SU-DHL-6 (cell line): ENCODE results near the gene GNB2.
"Not testable (repeated sequence)": the region's sequence is repeated elsewhere in the genome, so short reads cannot be mapped to it uniquely, and the experiment has no call there.

ENCODE experiments used
- H2AFZ ChIP-seq: fragments of 200-600 bp; sonication (generic); 2 replicates; pipeline ENCODE4 v1.6.1; 2014; ENCODE audit warnings: low read depth, mild to moderate bottlenecking, moderate library complexity, mixed read lengths, antibody characterized with exemption, low read length; ENCODE audit not compliant: severe bottlenecking
- H3F3A ChIP-seq: fragments of 200-600 bp; shearing (Covaris generic); 2 replicates; pipeline ENCODE4 v1.6.0; 2016; ENCODE audit warnings: antibody characterized with exemption, mild to moderate bottlenecking; ENCODE audit not compliant: insufficient read depth
- H3K27ac ChIP-seq: fragments of 200-600 bp; sonication (generic); 2 replicates; pipeline ENCODE4 v1.5.1; 2016; ENCODE audit warnings: low read depth, mild to moderate bottlenecking, low read length, moderate library complexity, mixed read lengths
- H3K27me3 ChIP-seq: fragments of 200-600 bp; sonication (generic), shearing (Covaris generic); 2 replicates; pipeline ENCODE4 v1.6.0; 2014; ENCODE audit warnings: mild to moderate bottlenecking, low read length
- H3K36me3 ChIP-seq: fragments of 200-600 bp; sonication (generic); 2 replicates; pipeline ENCODE4 v1.6.1; 2014; ENCODE audit warnings: mild to moderate bottlenecking, low read length, mixed read lengths
- H3K4me2 ChIP-seq: fragments of 300-600, 200-600 bp; shearing (Covaris generic), sonication (generic); 2 replicates; pipeline ENCODE4 v1.6.0; 2014; ENCODE audit warnings: low read length, low read depth, mild to moderate bottlenecking; ENCODE audit not compliant: poor library complexity, severe bottlenecking
- H3K4me3 ChIP-seq: fragments of 200-600 bp; sonication (generic); 2 replicates; pipeline ENCODE4 v1.5.1; 2014; ENCODE audit warnings: antibody characterized with exemption, low read length, mild to moderate bottlenecking, mixed read lengths; ENCODE audit not compliant: insufficient read depth, poor library complexity, severe bottlenecking
- H3K79me2 ChIP-seq: fragments of 200-600 bp; sonication (generic); 2 replicates; pipeline ENCODE4 v1.6.1; 2014; ENCODE audit warnings: mild to moderate bottlenecking, low read length, moderate library complexity; ENCODE audit not compliant: insufficient read depth
- H3K9ac ChIP-seq: fragments of 200-600 bp; sonication (generic); 2 replicates; pipeline ENCODE4 v1.7.0; 2014; ENCODE audit warnings: mild to moderate bottlenecking, low read length
- H3K9me2 ChIP-seq: fragments of 200-600 bp; sonication (generic); replicated peaks from 2 replicates; pipeline ENCODE4 v1.6.1; 2014; ENCODE audit warnings: low read length; ENCODE audit not compliant: insufficient read depth
- H3K9me3 ChIP-seq: fragments of 200-600 bp; sonication (generic); 2 replicates; pipeline ENCODE4 v1.6.1; 2014; ENCODE audit warnings: low read length, mixed read lengths; ENCODE audit not compliant: insufficient read depth
- H4K20me1 ChIP-seq: fragments of 200-600 bp; sonication (generic); 2 replicates; pipeline ENCODE4 v1.6.1; 2014; ENCODE audit warnings: low read depth, mild to moderate bottlenecking, antibody characterized with exemption, low read length, moderate library complexity, mixed read lengths
- EZH2phosphoT487 ChIP-seq: fragments of 200-600 bp; sonication (generic), shearing (Covaris generic); conservative IDR thresholded peaks from 2 replicates; pipeline ENCODE4 v1.6.1; 2018; ENCODE audit warnings: mild to moderate bottlenecking, antibody characterized with exemption, low read length, moderate library complexity, mixed read lengths
- TF ChIP-seq, protein P1 (sequence below): fragments of 200-600 bp; sonication (generic); IDR thresholded peaks from one replicate; pipeline ENCODE4 v1.5.1; 2017; ENCODE audit warnings: antibody characterized with exemption, mild to moderate bottlenecking, low read length, moderate library complexity; ENCODE audit not compliant: insufficient read depth, poor library complexity, severe bottlenecking

The GNB2 gene

DNA sequence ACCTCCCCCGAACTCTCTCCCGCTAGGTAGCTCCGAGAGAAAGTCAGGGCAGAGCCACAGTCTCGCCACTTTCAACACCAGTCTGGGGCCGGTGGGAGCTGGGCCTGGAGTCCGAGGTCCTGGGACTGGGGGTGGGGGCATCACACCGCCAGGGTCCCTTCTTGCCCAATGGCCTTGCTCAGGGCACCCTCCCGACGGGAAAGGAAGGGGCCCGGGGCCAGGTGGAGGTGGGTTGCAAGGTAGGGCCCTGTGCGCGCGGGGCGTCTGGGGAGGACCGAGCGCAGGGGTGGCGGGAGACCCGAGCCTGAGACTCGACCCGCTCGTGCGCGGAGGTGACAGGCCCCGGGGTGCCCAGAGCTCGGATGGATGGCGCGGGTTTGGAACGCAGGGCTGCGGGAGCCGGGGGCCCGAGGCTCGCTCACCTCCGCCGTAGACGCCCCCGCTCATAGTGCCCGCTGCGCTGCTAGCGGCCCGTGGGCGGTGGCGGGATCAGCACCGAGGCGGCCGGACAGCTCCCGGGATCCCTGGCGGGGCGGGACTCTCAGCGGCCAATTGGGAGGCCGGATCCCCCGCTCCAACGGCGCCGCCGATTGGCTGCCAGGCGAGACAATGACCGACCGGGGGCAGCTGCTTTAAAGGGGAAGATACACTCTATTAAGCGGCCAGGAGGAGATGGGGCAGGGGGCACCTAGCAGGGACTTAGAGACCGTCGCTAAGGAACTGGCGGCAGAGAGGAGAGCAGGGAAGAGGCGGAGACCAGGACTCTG, 17.4 kb upstream of the GNB2 start, which contains the start of gene ACTL6B:
Gene ACTL6B, minus strand, starts transcription at position 541 of the 767 bp plus-strand sequence. Its CDS starts 94 bp downstream, at position 447.
- Histone ChIP-seq H3K27ac (no peak within 1 kb of the TSS), H3F3A (no peaks in the 10 kb centered on the region), H3K4me2 (no peak within 1 kb of the TSS), H3K79me2 (no peaks in the 10 kb centered on the region), H3K27me3 (peaks cover 3% of the 10 kb centered on the region; the same call in 1 of the 2 replicates), H2AFZ (no peak within 1 kb of the TSS), H3K9me3 (no peaks in the 10 kb centered on the region), H4K20me1 (no peaks in the 10 kb centered on the region), H3K4me3 (no peak within 1 kb of the TSS), H3K9ac (no peak within 1 kb of the TSS), H3K9me2 (no peaks in the 10 kb centered on the region), H3K36me3 (no peaks in the 10 kb centered on the region)
- TF ChIP-seq, protein P1, sequence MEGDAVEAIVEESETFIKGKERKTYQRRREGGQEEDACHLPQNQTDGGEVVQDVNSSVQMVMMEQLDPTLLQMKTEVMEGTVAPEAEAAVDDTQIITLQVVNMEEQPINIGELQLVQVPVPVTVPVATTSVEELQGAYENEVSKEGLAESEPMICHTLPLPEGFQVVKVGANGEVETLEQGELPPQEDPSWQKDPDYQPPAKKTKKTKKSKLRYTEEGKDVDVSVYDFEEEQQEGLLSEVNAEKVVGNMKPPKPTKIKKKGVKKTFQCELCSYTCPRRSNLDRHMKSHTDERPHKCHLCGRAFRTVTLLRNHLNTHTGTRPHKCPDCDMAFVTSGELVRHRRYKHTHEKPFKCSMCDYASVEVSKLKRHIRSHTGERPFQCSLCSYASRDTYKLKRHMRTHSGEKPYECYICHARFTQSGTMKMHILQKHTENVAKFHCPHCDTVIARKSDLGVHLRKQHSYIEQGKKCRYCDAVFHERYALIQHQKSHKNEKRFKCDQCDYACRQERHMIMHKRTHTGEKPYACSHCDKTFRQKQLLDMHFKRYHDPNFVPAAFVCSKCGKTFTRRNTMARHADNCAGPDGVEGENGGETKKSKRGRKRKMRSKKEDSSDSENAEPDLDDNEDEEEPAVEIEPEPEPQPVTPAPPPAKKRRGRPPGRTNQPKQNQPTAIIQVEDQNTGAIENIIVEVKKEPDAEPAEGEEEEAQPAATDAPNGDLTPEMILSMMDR: no peak
- no peak for TF ChIP-seq EZH2phosphoT487

DNA sequence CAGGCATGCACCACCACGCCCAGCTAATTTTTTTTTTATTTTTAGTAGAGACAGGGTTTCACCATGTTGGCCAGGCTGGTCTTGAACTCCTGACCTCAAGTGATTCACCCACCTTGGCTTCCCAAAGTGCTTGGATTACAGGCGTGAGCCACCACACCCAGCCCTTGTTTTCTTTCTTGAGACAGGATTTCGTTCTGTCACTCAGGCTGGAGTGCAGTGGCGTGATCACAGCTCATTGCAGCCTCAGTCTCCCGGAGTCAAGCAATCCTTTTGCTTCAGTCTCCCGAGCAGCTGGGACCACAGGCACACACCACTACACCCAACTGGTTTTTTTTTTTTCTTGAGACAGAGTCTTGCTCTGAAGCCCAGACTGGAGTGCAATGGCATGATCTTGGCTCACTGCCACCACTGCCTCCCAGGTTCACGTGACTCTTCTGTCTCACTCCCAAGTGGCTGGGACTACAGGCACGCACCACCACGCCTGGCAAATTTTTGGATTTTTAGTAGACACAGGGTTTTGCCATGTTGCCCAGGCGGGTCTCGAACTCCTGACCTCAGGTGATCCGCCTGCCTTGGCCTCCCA, 11.3 kb upstream of the GNB2 start:
- H3K79me2 ChIP-seq, H3F3A ChIP-seq, H3K27me3 ChIP-seq, H3K4me3 ChIP-seq, H3K27ac ChIP-seq, H3K36me3 ChIP-seq, H3K9me2 ChIP-seq, H3K4me2 ChIP-seq, H2AFZ ChIP-seq, H4K20me1 ChIP-seq, H3K9me3 ChIP-seq, H3K9ac ChIP-seq: not testable (repeated sequence)

DNA sequence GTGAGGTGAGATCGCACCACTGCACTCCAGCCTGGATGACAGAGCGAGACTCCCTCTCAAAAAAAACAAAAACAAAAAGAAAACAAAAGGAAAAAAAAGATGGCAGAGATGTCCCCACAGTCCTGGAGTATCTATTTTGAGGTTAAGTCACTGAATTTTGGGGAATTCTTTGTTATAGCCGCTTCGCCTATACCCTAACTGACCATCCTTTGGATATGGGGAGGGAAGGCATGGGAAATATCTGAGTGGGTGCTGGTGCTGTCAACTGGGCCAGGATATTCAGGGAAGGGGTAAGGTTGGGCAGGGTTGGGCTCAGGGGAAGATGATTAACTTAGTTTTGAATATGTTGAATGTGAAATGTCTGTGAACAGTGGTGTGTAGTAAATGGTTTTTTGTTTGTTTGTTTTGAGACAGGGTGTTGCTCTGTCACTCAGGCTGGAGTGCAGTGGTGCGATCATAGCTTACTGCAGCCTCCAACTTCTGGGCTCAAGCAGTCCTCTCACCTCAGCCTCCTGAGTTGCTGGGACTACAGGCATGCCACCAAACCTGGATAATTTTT, 8.3 kb upstream of the GNB2 start:
- H3K36me3 ChIP-seq: no peaks in the 10 kb centered on the region
- no peaks in the 10 kb centered on the region for H3K27me3 ChIP-seq
- TF ChIP-seq, protein P1: no peak
- no peak for TF ChIP-seq EZH2phosphoT487
- H3K9ac ChIP-seq: no peak overlapping the region
- no peak overlapping the region for H3K4me3 ChIP-seq
- no peaks in the 10 kb centered on the region for H3K79me2 ChIP-seq
- H3F3A ChIP-seq: no peaks in the 10 kb centered on the region
- no peaks in the 10 kb centered on the region for H3K9me2 ChIP-seq
- H3K4me2 ChIP-seq: no peak overlapping the region
- no peak overlapping the region for H2AFZ ChIP-seq
- H4K20me1 ChIP-seq: no peaks in the 10 kb centered on the region
- no peak overlapping the region for H3K27ac ChIP-seq
- no peaks in the 10 kb centered on the region for H3K9me3 ChIP-seq
